Measurements from ENCODE around the gene GAGE12G.
"Not testable (repeated sequence)": the region's sequence is repeated elsewhere in the genome, so short reads cannot be mapped to it uniquely, and the experiment has no call there.

GAGE12G gene

DNA sequence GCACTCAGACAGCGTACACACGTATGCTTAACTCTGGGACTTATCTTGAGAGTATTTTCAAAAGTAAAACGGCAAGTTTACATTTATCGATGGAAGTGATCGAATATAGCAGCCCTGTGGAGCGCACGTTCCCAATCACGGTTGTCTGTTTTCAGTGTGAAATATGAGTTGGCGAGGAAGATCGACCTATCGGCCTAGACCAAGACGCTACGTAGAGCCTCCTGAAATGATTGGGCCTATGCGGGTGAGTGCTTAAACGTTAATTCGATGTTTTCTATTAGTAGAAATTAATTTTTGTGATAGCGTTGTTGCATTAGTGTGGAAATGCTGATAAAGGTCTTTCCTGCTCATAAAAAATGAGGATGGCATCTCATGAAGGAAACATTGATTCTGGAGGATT lies 20.3 kb downstream of the GAGE12G start:
- not testable (repeated sequence) for H3K9me3 ChIP-seq (ENCODE audit: control insufficient read depth in 5 of 5, low read length in 5 of 5); H3K27me3 ChIP-seq (ENCODE audit: control insufficient read depth in 5 of 5, insufficient read depth in 4 of 5, low read length in 5 of 5); H3K27ac ChIP-seq (ENCODE audit: low read depth, low read length); H3K4me1 ChIP-seq (ENCODE audit: control insufficient read depth in 5 of 5, insufficient read depth in 5 of 5, low read length in 5 of 5); H3K36me3 ChIP-seq (ENCODE audit: control insufficient read depth in 5 of 5, insufficient read depth in 5 of 5, low read length in 5 of 5); H3K4me3 ChIP-seq (ENCODE audit: low read depth in 1 of 5, low read length in 5 of 5); H3K9ac ChIP-seq (ENCODE audit: low read length in 5 of 5)

DNA sequence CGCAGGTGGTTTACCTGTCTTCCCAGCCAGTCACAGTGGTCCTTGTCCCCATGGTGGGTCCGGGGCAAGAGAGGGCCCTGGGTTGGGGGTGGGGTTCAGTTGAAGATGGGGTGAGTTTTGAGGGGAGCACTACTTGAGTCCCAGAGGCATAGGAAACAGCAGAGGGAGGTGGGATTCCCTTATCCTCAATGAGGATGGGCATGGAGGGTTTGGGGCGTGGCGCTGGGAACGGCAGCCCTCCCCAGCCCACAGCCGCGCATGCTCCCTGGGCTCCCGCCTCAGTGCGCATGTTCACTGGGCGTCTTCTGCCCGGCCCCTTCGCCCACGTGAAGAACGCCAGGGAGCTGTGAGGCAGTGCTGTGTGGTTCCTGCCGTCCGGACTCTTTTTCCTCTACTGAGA lies 28.5 kb downstream of the GAGE12G start, which contains the start of gene GAGE1:
Gene GAGE1, plus strand, starts transcription at position 301 of the 400 bp plus-strand sequence. CDS start 1,155 bp downstream, outside the sequence.
- not testable (repeated sequence) for H3K27me3 ChIP-seq (ENCODE audit: control insufficient read depth in 5 of 5, insufficient read depth in 4 of 5, low read length in 5 of 5); H3K9ac ChIP-seq (ENCODE audit: low read length in 5 of 5); H3K27ac ChIP-seq (ENCODE audit: low read depth, low read length)

DNA sequence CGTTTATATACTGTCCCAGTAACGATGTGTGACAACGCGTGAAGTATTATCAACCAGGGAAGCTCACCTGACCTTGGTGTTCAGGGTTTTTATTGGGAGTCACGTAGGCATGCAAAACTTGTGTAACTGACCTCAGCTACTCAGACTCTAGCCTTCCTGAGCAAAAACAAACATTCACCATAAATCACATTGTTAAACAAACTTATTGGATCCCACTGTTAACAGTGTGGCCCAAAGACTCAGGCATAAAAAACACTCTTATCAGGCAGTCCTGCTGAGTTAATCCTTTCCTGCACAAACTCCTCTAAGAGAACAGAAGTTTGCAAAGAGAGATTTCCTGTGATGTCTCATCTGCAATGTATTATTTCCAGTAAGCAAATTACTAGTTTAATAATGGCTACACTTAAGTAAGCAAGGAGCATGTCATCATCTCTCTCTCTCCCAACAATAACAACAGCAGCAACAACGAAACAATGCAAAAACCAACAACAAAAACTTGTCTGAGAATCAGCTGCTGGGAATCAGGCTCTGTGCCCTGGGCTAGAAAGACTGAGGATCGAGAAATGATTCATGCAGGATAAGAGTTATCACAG lies 40.6 kb downstream of the GAGE12G start:
- Histone ChIP-seq H3K9me3 (ENCODE audit: control insufficient read depth in 5 of 5, low read length in 5 of 5) (no peaks in the 10 kb centered on the region), H3K9ac (ENCODE audit: low read length in 5 of 5) (no peak overlapping the region), H3K4me1 (ENCODE audit: control insufficient read depth in 5 of 5, insufficient read depth in 5 of 5, low read length in 5 of 5) (no peaks in the 10 kb centered on the region), H3K27me3 (ENCODE audit: control insufficient read depth in 5 of 5, insufficient read depth in 4 of 5, low read length in 5 of 5) (peaks cover 0 to 5% (median 0%) of the 10 kb centered on the region in 5 donors), H3K27ac (ENCODE audit: low read depth, low read length) (no peak overlapping the region), H3K36me3 (ENCODE audit: control insufficient read depth in 5 of 5, insufficient read depth in 5 of 5, low read length in 5 of 5) (no peaks in the 10 kb centered on the region), H3K4me3 (ENCODE audit: low read depth in 1 of 5, low read length in 5 of 5) (no peak overlapping the region)

More for the DNA sequence above, 28.5 kb downstream of the GAGE12G start, which contains the start of gene GAGE1:
- H3K9me3 ChIP-seq (ENCODE audit: control insufficient read depth in 5 of 5, low read length in 5 of 5); H3K4me3 ChIP-seq (ENCODE audit: low read depth in 1 of 5, low read length in 5 of 5); H3K4me1 ChIP-seq (ENCODE audit: control insufficient read depth in 5 of 5, insufficient read depth in 5 of 5, low read length in 5 of 5); H3K36me3 ChIP-seq (ENCODE audit: control insufficient read depth in 5 of 5, insufficient read depth in 5 of 5, low read length in 5 of 5): not testable (repeated sequence)

GRCh38 chrX:49618574-49618973 lies 48.4 kb downstream of the GAGE12G start:
- H3K36me3 ChIP-seq (ENCODE audit: control insufficient read depth in 5 of 5, insufficient read depth in 5 of 5, low read length in 5 of 5), result no peaks in the 10 kb centered on the region
- H3K9ac ChIP-seq (ENCODE audit: low read length in 5 of 5), result no peak overlapping the region
- H3K27ac ChIP-seq (ENCODE audit: low read depth, low read length), result no peak overlapping the region
- peaks cover 0 to 15% (median 10%) of the 10 kb centered on the region in 5 donors for H3K27me3 ChIP-seq (ENCODE audit: control insufficient read depth in 5 of 5, insufficient read depth in 4 of 5, low read length in 5 of 5)
- H3K4me3 ChIP-seq (ENCODE audit: low read depth in 1 of 5, low read length in 5 of 5), result no peak overlapping the region
- no peaks in the 10 kb centered on the region for H3K9me3 ChIP-seq (ENCODE audit: control insufficient read depth in 5 of 5, low read length in 5 of 5)
- H3K4me1 ChIP-seq (ENCODE audit: control insufficient read depth in 5 of 5, insufficient read depth in 5 of 5, low read length in 5 of 5), result no peaks in the 10 kb centered on the region

Data from subcutaneous abdominal adipose tissue (tissue), 5 donors.